GM04504 (cell line): ENCODE measurements around the gene MBOAT2.

Experiments
- DNase-seq: peaks from one replicate; pipeline ENCODE4 v3.0.0-alpha.2; 2012; ENCODE audit warnings: low read depth

Gene MBOAT2

GRCh38 chr2:9017411-9017810 is 13.9 kb upstream of the MBOAT2 start:
- DNase-seq: no peak

- no peak for DNase-seq
Observed at GRCh38 chr2:9015998-9016397, 12.5 kb upstream of the MBOAT2 start.

- DNase-seq: no peak
Observed at GRCh38 chr2:9013403-9013802, 9.9 kb upstream of the MBOAT2 start.

- DNase-seq: no peak
Observed at GRCh38 chr2:9010866-9011265, 7.4 kb upstream of the MBOAT2 start.

- no peak for DNase-seq
Observed at GRCh38 chr2:9008951-9009664, 5.6 kb upstream of the MBOAT2 start.

- DNase-seq: no peak
Observed at GRCh38 chr2:9006368-9006767, 2.9 kb upstream of the MBOAT2 start.

- no peak for DNase-seq
Observed at GRCh38 chr2:9004338-9005204, 1.1 kb upstream of the MBOAT2 start.

GRCh38 chr2:9003366-9003615 is 193 bp downstream of the MBOAT2 start:
- DNase-seq: no peak

- DNase-seq: no peak
Observed at GRCh38 chr2:9002637-9003365, 683 bp downstream of the MBOAT2 start.

- no peak for DNase-seq
Observed at GRCh38 chr2:9002313-9002636, 1.2 kb downstream of the MBOAT2 start.

GRCh38 chr2:9001778-9002177 is 1.7 kb downstream of the MBOAT2 start:
- no peak for DNase-seq

GRCh38 chr2:9001229-9001628 is 2.3 kb downstream of the MBOAT2 start:
- no peak for DNase-seq

GRCh38 chr2:9000442-9000841 is 3.0 kb downstream of the MBOAT2 start:
- DNase-seq: no peak

- DNase-seq: no peak
Observed at GRCh38 chr2:8999797-9000196, 3.7 kb downstream of the MBOAT2 start.

- DNase-seq: no peak
Observed at GRCh38 chr2:8999102-8999446, 4.4 kb downstream of the MBOAT2 start.

GRCh38 chr2:8998418-8999101 is 4.9 kb downstream of the MBOAT2 start:
- no peak for DNase-seq

- DNase-seq: no peak
Observed at GRCh38 chr2:8997631-8998030, 5.9 kb downstream of the MBOAT2 start.

GRCh38 chr2:8997108-8997507 is 6.4 kb downstream of the MBOAT2 start:
- no peak for DNase-seq

- DNase-seq: no peak
Observed at GRCh38 chr2:8996006-8996405, 7.5 kb downstream of the MBOAT2 start.

GRCh38 chr2:8994386-8994785 is 9.1 kb downstream of the MBOAT2 start:
- DNase-seq: no peak

GRCh38 chr2:8993902-8994278 is 9.6 kb downstream of the MBOAT2 start:
- no peak for DNase-seq

- no peak for DNase-seq
Observed at GRCh38 chr2:8993196-8993901, 10.1 kb downstream of the MBOAT2 start.
